ENCODE results near the gene POLDIP3. TPM values are rescaled to one million over a fixed set of nuclear protein-coding genes. Genes with fewer than 3 reads are reported as not detected.
A peak's percentile ranks its signal among the peaks of the same experiment; 100 is the strongest.

POLDIP3 gene
- total RNA-seq, 3 donors from 2014 or later, result 58.6 to 65.8 (median 65.0) TPM

GRCh38 chr22:42646569-42647525 lies 32.2 kb upstream of the POLDIP3 start:
- intact Hi-C loops (cut with DNase I, micrococcal nuclease), result no loop called here
- DNase-seq (peak; percentile 58 to 76 (median 74)), ATAC-seq (peak; percentile 14)
- Histone ChIP-seq H3K36me3 (ENCODE audit: low read depth) (no peaks in the 10 kb centered on the region), H3K4me3 (no peak overlapping the region), H3K9me3 (no peaks in the 10 kb centered on the region), H3K4me1 (ENCODE audit: low read depth) (peaks cover 66% of the 10 kb centered on the region)
- TF ChIP-seq, protein P1, sequence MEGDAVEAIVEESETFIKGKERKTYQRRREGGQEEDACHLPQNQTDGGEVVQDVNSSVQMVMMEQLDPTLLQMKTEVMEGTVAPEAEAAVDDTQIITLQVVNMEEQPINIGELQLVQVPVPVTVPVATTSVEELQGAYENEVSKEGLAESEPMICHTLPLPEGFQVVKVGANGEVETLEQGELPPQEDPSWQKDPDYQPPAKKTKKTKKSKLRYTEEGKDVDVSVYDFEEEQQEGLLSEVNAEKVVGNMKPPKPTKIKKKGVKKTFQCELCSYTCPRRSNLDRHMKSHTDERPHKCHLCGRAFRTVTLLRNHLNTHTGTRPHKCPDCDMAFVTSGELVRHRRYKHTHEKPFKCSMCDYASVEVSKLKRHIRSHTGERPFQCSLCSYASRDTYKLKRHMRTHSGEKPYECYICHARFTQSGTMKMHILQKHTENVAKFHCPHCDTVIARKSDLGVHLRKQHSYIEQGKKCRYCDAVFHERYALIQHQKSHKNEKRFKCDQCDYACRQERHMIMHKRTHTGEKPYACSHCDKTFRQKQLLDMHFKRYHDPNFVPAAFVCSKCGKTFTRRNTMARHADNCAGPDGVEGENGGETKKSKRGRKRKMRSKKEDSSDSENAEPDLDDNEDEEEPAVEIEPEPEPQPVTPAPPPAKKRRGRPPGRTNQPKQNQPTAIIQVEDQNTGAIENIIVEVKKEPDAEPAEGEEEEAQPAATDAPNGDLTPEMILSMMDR (IDR thresholded peaks at IDR 0.05), result no peak

- H3K9me3 ChIP-seq, result no peaks in the 10 kb centered on the region
- H3K4me1 ChIP-seq (ENCODE audit: low read depth), result peaks cover 66% of the 10 kb centered on the region
- intact Hi-C loops (cut with DNase I, micrococcal nuclease), result no loop called here
- DNase-seq (peak in 2 of 3 donors; percentile 60 to 62), ATAC-seq (peak; percentile 36)
- no peak overlapping the region for H3K4me3 ChIP-seq
- H3K36me3 ChIP-seq (ENCODE audit: low read depth), result no peaks in the 10 kb centered on the region
- TF ChIP-seq, protein P1 (IDR thresholded peaks at IDR 0.05), result no peak
These were observed 31.4 kb upstream of the POLDIP3 start for GRCh38 chr22:42645938-42646568.

DNA sequence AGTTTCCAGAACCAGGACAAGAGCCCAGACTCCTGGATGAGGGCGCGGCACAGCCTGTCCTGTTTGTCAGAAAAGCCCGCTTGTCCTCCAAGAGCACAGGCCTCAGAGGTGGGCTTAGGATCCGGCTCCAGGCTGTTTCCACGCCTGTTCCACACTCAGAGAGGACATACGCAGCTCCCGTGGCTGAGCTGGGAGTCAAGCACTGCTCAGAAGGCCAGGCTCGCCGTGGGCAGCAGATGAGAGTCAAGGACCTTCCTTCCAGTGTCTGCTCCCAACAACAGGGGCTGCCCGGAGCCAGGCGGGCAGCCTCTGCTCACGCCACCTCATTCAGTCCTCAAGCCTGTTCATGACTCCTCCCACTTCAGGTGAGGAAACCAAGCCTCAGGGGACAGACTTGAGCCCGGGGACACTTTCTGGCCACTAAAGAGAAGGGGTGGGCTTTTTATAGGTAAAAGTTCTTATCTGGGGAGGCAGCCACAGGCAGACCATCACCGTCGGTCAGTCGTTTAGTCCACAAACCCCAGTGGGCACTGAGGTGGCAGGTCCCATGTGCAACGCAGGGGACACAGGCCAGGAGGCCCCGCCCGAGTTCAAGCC lies 30.8 kb upstream of the POLDIP3 start:
- H3K9me3 ChIP-seq, result no peaks in the 10 kb centered on the region
- TF ChIP-seq, protein P1 (IDR thresholded peaks at IDR 0.05), result no peak
- no peaks in the 10 kb centered on the region for H3K36me3 ChIP-seq (ENCODE audit: low read depth)
- ATAC-seq (no peak), DNase-seq (peak in 1 of 3 donors; percentile 45)
- peaks cover 66% of the 10 kb centered on the region for H3K4me1 ChIP-seq (ENCODE audit: low read depth)
- H3K4me3 ChIP-seq, result no peak overlapping the region
- intact Hi-C loops (cut with DNase I, micrococcal nuclease), result no loop called here

- no peak for ATAC-seq
- TF ChIP-seq, protein P1 (IDR thresholded peaks at IDR 0.05), result no peak
- Histone ChIP-seq H3K36me3 (ENCODE audit: low read depth) (no peaks in the 10 kb centered on the region), H3K4me1 (ENCODE audit: low read depth) (peaks cover 64% of the 10 kb centered on the region), H3K9me3 (no peaks in the 10 kb centered on the region), H3K4me3 (no peak overlapping the region)
- peak in 1 of 3 donors; percentile 59 for DNase-seq
- intact Hi-C loops (cut with DNase I, micrococcal nuclease), result no loop called here
These were observed 30.0 kb upstream of the POLDIP3 start for GRCh38 chr22:42644422-42645340.
